GM23248 (cell line): Measurements from ENCODE around the gene AGAP1. TPM values are rescaled to one million over a fixed set of nuclear protein-coding genes. Genes with fewer than 3 reads are reported as not detected.
A peak's percentile ranks its signal among the peaks of the same experiment; 100 is the strongest.

Source experiments
- DNase-seq: peaks from one replicate; pipeline ENCODE4 v3.0.0-alpha.2; 2015
- H2AFZ ChIP-seq: fragments of 200-600 bp; sonication (generic); 2 replicates; pipeline ENCODE4 v1.6.1; 2016; ENCODE audit warnings: antibody characterized with exemption
- H3F3A ChIP-seq: fragments of 200-600 bp; sonication (generic); 2 replicates; pipeline ENCODE4 v1.6.1; 2016; ENCODE audit warnings: mild to moderate bottlenecking, antibody characterized with exemption, mixed run types; ENCODE audit not compliant: insufficient read depth
- H3K27ac ChIP-seq: fragments of 200-600 bp; sonication (generic); 2 replicates; pipeline ENCODE4 v1.5.1; 2016; ENCODE audit warnings: mild to moderate bottlenecking
- H3K27me3 ChIP-seq: fragments of 200-600 bp; sonication (generic); replicated peaks from 2 replicates; pipeline ENCODE4 v1.6.1; 2016; ENCODE audit warnings: mild to moderate bottlenecking; ENCODE audit not compliant: insufficient read depth
- H3K36me3 ChIP-seq: fragments of 200-600 bp; sonication (generic); 2 replicates; pipeline ENCODE4 v1.6.1; 2016; ENCODE audit warnings: low read depth, mild to moderate bottlenecking
- H3K4me1 ChIP-seq: fragments of 200-600 bp; sonication (generic); 2 replicates; pipeline ENCODE4 v1.6.1; 2016; ENCODE audit warnings: mild to moderate bottlenecking; ENCODE audit not compliant: insufficient read depth
- H3K4me2 ChIP-seq: fragments of 200-600 bp; sonication (generic); one replicate; pipeline ENCODE4 v1.6.1; 2016; ENCODE audit warnings: mild to moderate bottlenecking; ENCODE audit not compliant: unreplicated experiment
- H3K4me3 ChIP-seq: fragments of 200-600 bp; sonication (generic); 2 replicates; pipeline ENCODE4 v1.5.1; 2016; ENCODE audit warnings: mild to moderate bottlenecking
- H3K79me2 ChIP-seq: fragments of 200-600 bp; sonication (generic); 2 replicates; pipeline ENCODE4 v1.6.1; 2016; ENCODE audit warnings: mild to moderate bottlenecking; ENCODE audit not compliant: insufficient read depth
- H3K9ac ChIP-seq: fragments of 200-600 bp; sonication (generic); 2 replicates; pipeline ENCODE4 v1.6.1; 2016; ENCODE audit warnings: mild to moderate bottlenecking
- H3K9me2 ChIP-seq: fragments of 200-600 bp; sonication (generic); 2 replicates; pipeline ENCODE4 v1.6.1; 2016; ENCODE audit warnings: mixed run types, mild to moderate bottlenecking, moderate library complexity; ENCODE audit not compliant: insufficient read depth
- H3K9me3 ChIP-seq: fragments of 200-600 bp; sonication (generic); one replicate; pipeline ENCODE4 v1.6.1; 2017; ENCODE audit warnings: low read depth
- H4K20me1 ChIP-seq: fragments of 200-600 bp; sonication (generic); 2 replicates; pipeline ENCODE4 v1.6.0; 2016; ENCODE audit not compliant: insufficient read depth
- EZH2 ChIP-seq: fragments of 200-600 bp; sonication (generic); IDR thresholded peaks from 2 replicates; pipeline ENCODE4 v1.6.1; 2018; ENCODE audit warnings: antibody characterized with exemption, mild to moderate bottlenecking; ENCODE audit not compliant: insufficient read depth, poor library complexity, severe bottlenecking
- EZH2phosphoT487 ChIP-seq: fragments of 200-600 bp; sonication (generic); IDR thresholded peaks from 2 replicates; pipeline ENCODE4 v1.6.1; 2018; ENCODE audit warnings: antibody characterized with exemption, moderate library complexity, mild to moderate bottlenecking, low read depth; ENCODE audit not compliant: insufficient read depth
- WGBS, 2 experiments: methylation state at CpG; one replicate each; pipeline ENCODE4 v1.1.6; 2015 to 2017; ENCODE audit warnings: low lambda C conversion rate in 2 of 2, low coverage in 1 of 2; ENCODE audit errors: missing lambda C conversion rate in 2 of 2; 5-methylcytosine and 5-hydroxymethylcytosine counted together
- in situ Hi-C: fragments of 300-500 bp; cut with MboI; formaldehyde crosslinking; loops from 2 replicates; pipeline ENCODE4 v1.15.0; 2020
- polyA plus RNA-seq: library from polyadenylated mRNA; unstranded; fragments of >200 nt; fragmentation: Nextera tagmentation; extraction: Ambion mirVana; gene quantifications from 2 replicates; pipeline ENCODE4 v1.2.1, GENCODE V29; 2016
- total RNA-seq: library from RNA; depleted of rRNA; stranded (reverse); fragments of >200 nt; shearing (Covaris generic); gene quantifications from 2 replicates; pipeline ENCODE4 v1.2.3, GENCODE V29; 2014

The AGAP1 gene
- total and polyA plus RNA-seq, 2 experiments from 2014 or later, result 2.2 to 9.9 TPM

- Histone ChIP-seq H3K4me1 (peaks cover 27% of the 10 kb centered on the region), H3K36me3 (no peaks in the 10 kb centered on the region), H3K4me3 (no peak overlapping the region), H3K27ac (no peak overlapping the region), H3F3A (peaks cover 25% of the 10 kb centered on the region), H4K20me1 (no peaks in the 10 kb centered on the region), H3K27me3 (peaks cover 45% of the 10 kb centered on the region), H2AFZ (no peak overlapping the region), H3K4me2 (no peak overlapping the region), H3K79me2 (no peaks in the 10 kb centered on the region), H3K9me3 (no peaks in the 10 kb centered on the region), H3K9ac (no peak overlapping the region), H3K9me2 (no peaks in the 10 kb centered on the region)
- in situ Hi-C loops, result loop anchor here (25.0 kb wide), 1 partner anchor 1038 kb away; no protein-coding TSS in a partner anchor
- 52 to 67% methylated on average over 6 of the region's 6 CpGs for WGBS, 2 experiments
- TF ChIP-seq EZH2, result no peak
- TF ChIP-seq EZH2phosphoT487, result no peak
- DNase-seq, result peak; percentile 38
These were observed 681.8 kb downstream of the AGAP1 start for GRCh38 chr2:236175548-236176150.

DNA sequence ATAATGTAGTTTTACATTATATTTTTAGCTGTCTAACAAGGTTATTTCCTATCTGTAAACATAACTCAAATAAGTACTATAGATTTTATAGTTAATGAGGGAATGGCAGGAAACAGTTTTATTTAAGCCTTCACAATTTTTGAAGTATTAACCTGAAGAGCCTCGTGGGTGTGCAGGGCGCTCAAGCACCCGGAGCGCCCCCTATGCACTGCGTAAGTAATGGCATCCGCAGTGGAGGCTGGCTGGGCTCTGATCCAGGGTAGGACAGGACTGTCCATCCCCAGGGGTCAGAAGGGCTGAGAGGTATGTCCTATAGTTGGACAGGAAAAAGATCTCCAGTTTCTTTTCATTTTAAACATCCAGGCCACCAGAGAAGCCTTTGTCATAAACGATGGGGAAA is 682.6 kb downstream of the AGAP1 start:
- Histone ChIP-seq H4K20me1 (no peaks in the 10 kb centered on the region), H3K4me2 (no peak overlapping the region), H3K27me3 (peaks cover 38% of the 10 kb centered on the region), H3F3A (peaks cover 25% of the 10 kb centered on the region), H3K79me2 (no peaks in the 10 kb centered on the region), H3K36me3 (no peaks in the 10 kb centered on the region), H3K9ac (no peak overlapping the region), H2AFZ (no peak overlapping the region), H3K27ac (no peak overlapping the region), H3K4me3 (no peak overlapping the region), H3K4me1 (peaks cover 28% of the 10 kb centered on the region), H3K9me3 (no peaks in the 10 kb centered on the region), H3K9me2 (no peaks in the 10 kb centered on the region)
- peak; percentile 56 for DNase-seq
- WGBS, 2 experiments, result 35 to 36% methylated on average over 7 of the region's 7 CpGs
- no peak for TF ChIP-seq EZH2
- no peak for TF ChIP-seq EZH2phosphoT487
- in situ Hi-C loops, result loop anchor here (25.0 kb wide), 1 partner anchor 1039 kb away; no protein-coding TSS in a partner anchor

DNA sequence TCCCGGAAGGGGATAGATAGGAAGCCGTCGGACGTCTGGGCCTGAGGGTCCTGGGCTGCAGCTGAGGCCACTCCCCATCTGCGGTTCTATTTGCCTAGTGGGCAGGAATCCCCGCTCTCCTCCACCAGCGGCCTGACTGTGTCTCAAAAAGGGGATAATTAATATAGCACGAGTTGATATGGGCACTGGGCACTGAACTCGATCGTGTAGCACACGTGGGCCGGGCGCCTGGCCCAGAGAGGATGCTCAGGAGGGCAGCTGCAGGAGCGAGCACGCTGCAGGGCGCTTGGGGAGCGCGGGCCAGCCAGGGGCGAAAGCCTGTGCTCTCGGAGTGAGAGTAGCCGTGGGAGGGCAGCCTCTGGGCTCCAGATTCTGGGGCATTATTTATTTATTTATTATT is 683.1 kb downstream of the AGAP1 start:
- H3K79me2 ChIP-seq, result no peaks in the 10 kb centered on the region
- H4K20me1 ChIP-seq, result no peaks in the 10 kb centered on the region
- in situ Hi-C loops, result loop anchor here (25.0 kb wide), 1 partner anchor 1040 kb away; no protein-coding TSS in a partner anchor
- peaks cover 25% of the 10 kb centered on the region for H3F3A ChIP-seq
- no peaks in the 10 kb centered on the region for H3K36me3 ChIP-seq
- H2AFZ ChIP-seq, result no peak overlapping the region
- no peak overlapping the region for H3K9ac ChIP-seq
- no peak overlapping the region for H3K4me3 ChIP-seq
- no peak for DNase-seq
- H3K4me1 ChIP-seq, result peaks cover 28% of the 10 kb centered on the region
- no peaks in the 10 kb centered on the region for H3K9me3 ChIP-seq
- peaks cover 32% of the 10 kb centered on the region for H3K27me3 ChIP-seq
- WGBS, 2 experiments, result 61 to 62% methylated on average over 21 of the region's 21 CpGs
- H3K9me2 ChIP-seq, result no peaks in the 10 kb centered on the region
- no peak overlapping the region for H3K27ac ChIP-seq
- TF ChIP-seq EZH2phosphoT487, result no peak
- TF ChIP-seq EZH2, result no peak
- no peak overlapping the region for H3K4me2 ChIP-seq

GRCh38 chr2:236177604-236177966 is 683.7 kb downstream of the AGAP1 start:
- H3K4me3 ChIP-seq, result peak overlapping the region; percentile 61
- H3K4me2 ChIP-seq, result peak overlapping the region; percentile 63
- peak; percentile 75 for DNase-seq
- H2AFZ ChIP-seq, result peak overlapping the region; percentile 63
- H3K9me3 ChIP-seq, result no peaks in the 10 kb centered on the region
- TF ChIP-seq EZH2phosphoT487 (no peak), EZH2 (no peak)
- H4K20me1 ChIP-seq, result no peaks in the 10 kb centered on the region
- no peak overlapping the region for H3K9ac ChIP-seq
- H3K9me2 ChIP-seq, result no peaks in the 10 kb centered on the region
- peaks cover 28% of the 10 kb centered on the region for H3K4me1 ChIP-seq
- H3F3A ChIP-seq, result peaks cover 25% of the 10 kb centered on the region
- WGBS, 2 experiments, result 13 to 15% methylated on average over 20 of the region's 20 CpGs
- H3K36me3 ChIP-seq, result no peaks in the 10 kb centered on the region
- H3K79me2 ChIP-seq, result no peaks in the 10 kb centered on the region
- no peak overlapping the region for H3K27ac ChIP-seq
- H3K27me3 ChIP-seq, result peaks cover 28% of the 10 kb centered on the region
- in situ Hi-C loops, result loop anchor here (25.0 kb wide), 1 partner anchor 1040 kb away; no protein-coding TSS in a partner anchor
